ENCODE measurements around the gene ELP5.

The ELP5 gene

GRCh38 chr17:7308625-7309433 is 56.8 kb downstream of the ELP5 start:
- peak; percentile 62 for ATAC-seq
- TF ChIP-seq ZNF8 (CRISPR knock-in tag; IDR thresholded peaks at IDR 0.05) = no peak
- no peak for TF ChIP-seq POU6F1 (CRISPR knock-in tag; IDR thresholded peaks at IDR 0.05; ENCODE audit: borderline replicate concordance, low read depth)
- TF ChIP-seq ZFP30 (CRISPR knock-in tag; IDR thresholded peaks at IDR 0.05) = no peak
- no peak for TF ChIP-seq ZNF565 (CRISPR knock-in tag; conservative IDR thresholded peaks at IDR 0.05; ENCODE audit: low read depth)
- peak; percentile 25; the same call in 1 of the 2 replicates for TF ChIP-seq ZNF70 (CRISPR knock-in tag; IDR thresholded peaks at IDR 0.05)

Measured in SK-N-SH treated with all-trans-retinoic acid at 6 μM for 48 hours (cell line).